Measurements from ENCODE around the gene SSR2.

SSR2 gene

GRCh38 chr1:156053768-156054499 is 33.2 kb upstream of the SSR2 start, which contains the start of gene UBQLN4 (continued):
- TF ChIP-seq ZFP37 (tag by site-specific recombination; IDR thresholded peaks at IDR 0.05) (peak; percentile 35; the same call in 1 of the 2 replicates), ZNF692 (tag by site-specific recombination; IDR thresholded peaks at IDR 0.05) (peak; percentile 91), ZNF280D (tag by site-specific recombination; IDR thresholded peaks at IDR 0.05) (no peak), ZNF76 (tag by site-specific recombination; IDR thresholded peaks at IDR 0.05; ENCODE audit: borderline replicate concordance, low read depth) (no peak), ZBTB49 (tag by site-specific recombination; IDR thresholded peaks at IDR 0.05; ENCODE audit: low read depth) (no peak), ZNF449 (tag by site-specific recombination; IDR thresholded peaks at IDR 0.05) (no peak), ZNF354C (tag by site-specific recombination; IDR thresholded peaks at IDR 0.05; ENCODE audit: borderline replicate concordance, low read depth) (no peak), ZNF518A (tag by site-specific recombination; conservative IDR thresholded peaks at IDR 0.05; ENCODE audit: low read depth) (no peak), REST (tag by site-specific recombination; IDR thresholded peaks at IDR 0.05) (no peak), ZNF292 (tag by site-specific recombination; IDR thresholded peaks at IDR 0.05; ENCODE audit: borderline replicate concordance, low read depth) (no peak), ZNF791 (tag by site-specific recombination; IDR thresholded peaks at IDR 0.05) (no peak), GLIS2 (tag by site-specific recombination; IDR thresholded peaks at IDR 0.05) (peak; percentile 69), ZNF654 (tag by site-specific recombination; IDR thresholded peaks at IDR 0.05; ENCODE audit: low read depth) (no peak)
- TF ChIP-seq, protein P1, sequence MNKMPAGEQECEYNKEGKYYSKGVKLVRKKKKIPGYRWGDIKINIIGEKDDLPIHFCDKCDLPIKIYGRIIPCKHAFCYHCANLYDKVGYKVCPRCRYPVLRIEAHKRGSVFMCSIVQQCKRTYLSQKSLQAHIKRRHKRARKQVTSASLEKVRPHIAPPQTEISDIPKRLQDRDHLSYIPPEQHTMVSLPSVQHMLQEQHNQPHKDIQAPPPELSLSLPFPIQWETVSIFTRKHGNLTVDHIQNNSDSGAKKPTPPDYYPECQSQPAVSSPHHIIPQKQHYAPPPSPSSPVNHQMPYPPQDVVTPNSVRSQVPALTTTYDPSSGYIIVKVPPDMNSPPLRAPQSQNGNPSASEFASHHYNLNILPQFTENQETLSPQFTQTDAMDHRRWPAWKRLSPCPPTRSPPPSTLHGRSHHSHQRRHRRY (tag by site-specific recombination; IDR thresholded peaks at IDR 0.05), result no peak
- TF ChIP-seq, protein P2, sequence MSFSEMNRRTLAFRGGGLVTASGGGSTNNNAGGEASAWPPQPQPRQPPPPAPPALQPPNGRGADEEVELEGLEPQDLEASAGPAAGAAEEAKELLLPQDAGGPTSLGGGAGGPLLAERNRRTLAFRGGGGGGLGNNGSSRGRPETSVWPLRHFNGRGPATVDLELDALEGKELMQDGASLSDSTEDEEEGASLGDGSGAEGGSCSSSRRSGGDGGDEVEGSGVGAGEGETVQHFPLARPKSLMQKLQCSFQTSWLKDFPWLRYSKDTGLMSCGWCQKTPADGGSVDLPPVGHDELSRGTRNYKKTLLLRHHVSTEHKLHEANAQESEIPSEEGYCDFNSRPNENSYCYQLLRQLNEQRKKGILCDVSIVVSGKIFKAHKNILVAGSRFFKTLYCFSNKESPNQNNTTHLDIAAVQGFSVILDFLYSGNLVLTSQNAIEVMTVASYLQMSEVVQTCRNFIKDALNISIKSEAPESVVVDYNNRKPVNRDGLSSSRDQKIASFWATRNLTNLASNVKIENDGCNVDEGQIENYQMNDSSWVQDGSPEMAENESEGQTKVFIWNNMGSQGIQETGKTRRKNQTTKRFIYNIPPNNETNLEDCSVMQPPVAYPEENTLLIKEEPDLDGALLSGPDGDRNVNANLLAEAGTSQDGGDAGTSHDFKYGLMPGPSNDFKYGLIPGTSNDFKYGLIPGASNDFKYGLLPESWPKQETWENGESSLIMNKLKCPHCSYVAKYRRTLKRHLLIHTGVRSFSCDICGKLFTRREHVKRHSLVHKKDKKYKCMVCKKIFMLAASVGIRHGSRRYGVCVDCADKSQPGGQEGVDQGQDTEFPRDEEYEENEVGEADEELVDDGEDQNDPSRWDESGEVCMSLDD (tag by site-specific recombination; IDR thresholded peaks at IDR 0.05), result peak; percentile 6; the same call in 1 of the 2 replicates

Data from HEK293 (cell line).